Right cardiac atrium (tissue), 5 donors: Measurements from ENCODE around the gene TMEM115. TPM values are rescaled to one million over a fixed set of nuclear protein-coding genes. Genes with fewer than 3 reads are reported as not detected.

Source experiments
- ATAC-seq, 2 donors: fragments of 200-7000 bp; cut with Tn5 transposase; one replicate each; pipeline versions ENCODE4 v1.8.0 to v1.9.1; 2020; ENCODE audit warnings: moderate library complexity in 2 of 2, mild to moderate bottlenecking in 1 of 2
- DNase-seq, 3 donors: peaks; one replicate each; pipeline ENCODE4 v3.0.0-alpha.2; 2020
- H3K27ac ChIP-seq: one replicate; pipeline ENCODE4 v1.5.1; 2013; ENCODE audit warnings: mild to moderate bottlenecking, low read length, control low read depth, moderate library complexity
- H3K27me3 ChIP-seq: one replicate; pipeline ENCODE4 v1.6.1; 2013; ENCODE audit not compliant: control insufficient read depth, insufficient read depth
- H3K4me1 ChIP-seq: one replicate; pipeline ENCODE4 v1.6.1; 2013; ENCODE audit warnings: low read length; ENCODE audit not compliant: control insufficient read depth, insufficient read depth
- H3K4me3 ChIP-seq: one replicate; pipeline ENCODE4 v1.5.1; 2013; ENCODE audit warnings: low read length, control low read depth
- H3K9me3 ChIP-seq: one replicate; pipeline ENCODE4 v1.6.1; 2013; ENCODE audit warnings: low read length; ENCODE audit not compliant: control insufficient read depth
- WGBS: extraction: QIAGEN DNeasy Blood & Tissue Kit; methylation state at CpG from one replicate; pipeline ENCODE4 v1.1.7; 2013; 5-methylcytosine and 5-hydroxymethylcytosine counted together
- intact Hi-C, 4 donors: fragments of 100-400 bp; cut with DNase I; formaldehyde crosslinking; loops; one replicate each; pipeline versions ENCODE4 v1.11.0 to v1.14.0; 2022 to 2023
- polyA plus RNA-seq: library from polyadenylated mRNA; stranded (reverse); fragments of 200-250 nt; gene quantifications from one replicate; pipeline ENCODE4 v1.2.3, GENCODE V29; 2013
- total RNA-seq, 4 donors: library from RNA; stranded (reverse); fragmentation: NEBNext Ultra II Directional; extraction: Animal tissue kit (Norgen Biotek cat#: 25700); gene quantifications; one replicate each; pipeline ENCODE4 v1.2.1, GENCODE V29; 2021
- donor health status: healthy with polysubstance abuse.
- donor health status: DM: no; HTN: yes; CAD: no.
- donor health status: DM: no; HTN: no; CAD: no.
- donor health status: DM: no; HTN: yes; CAD: no; lungs with severe emphysema.
- donor health status: DM: yes; HTN: yes; CAD: no.

Gene TMEM115
- total and polyA plus RNA-seq, 5 donors = 28.7 to 33.3 (median 32.5) TPM

DNA sequence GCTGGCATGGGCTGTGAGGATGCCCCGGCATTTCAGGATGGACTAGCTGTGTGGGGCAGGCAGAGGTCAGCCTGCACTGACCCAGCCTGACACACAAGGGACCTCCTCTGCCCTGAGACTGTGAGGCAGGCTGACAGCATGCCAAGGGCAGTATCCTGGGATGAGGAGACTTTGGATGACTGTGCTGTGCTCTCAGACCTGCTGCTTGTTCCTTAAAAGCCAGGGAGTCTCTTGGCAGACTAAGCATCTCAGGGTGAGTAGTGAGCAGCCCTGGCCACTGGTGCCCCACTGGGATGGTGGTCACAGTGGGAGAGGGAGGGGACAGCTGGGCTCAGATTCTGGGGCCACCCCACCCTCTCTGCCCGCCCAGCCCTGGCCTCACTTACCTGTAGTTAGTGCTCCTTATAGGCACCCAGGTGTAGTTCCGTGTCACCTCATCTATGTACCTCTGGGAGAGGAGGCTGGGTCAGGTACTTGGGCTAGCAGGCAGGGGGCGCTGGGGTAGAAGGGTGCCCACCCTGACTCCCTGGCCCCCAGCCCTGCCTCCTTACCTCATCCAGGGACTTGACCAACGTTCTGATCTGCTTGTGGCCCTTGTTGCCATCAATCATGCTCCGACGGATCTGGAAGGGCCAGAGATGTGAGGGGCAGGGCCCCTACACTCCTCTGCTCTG lies 16.1 kb upstream of the TMEM115 start:
- 73% methylated on average over 7 of the region's 7 CpGs for WGBS
- ATAC-seq = no peak
- no peak for DNase-seq
- Histone ChIP-seq H3K9me3 (no peaks in the 10 kb centered on the region), H3K27me3 (no peaks in the 10 kb centered on the region), H3K4me1 (no peaks in the 10 kb centered on the region), H3K27ac (no peak overlapping the region), H3K4me3 (no peak overlapping the region)
- intact Hi-C loops = no loop called here

DNA sequence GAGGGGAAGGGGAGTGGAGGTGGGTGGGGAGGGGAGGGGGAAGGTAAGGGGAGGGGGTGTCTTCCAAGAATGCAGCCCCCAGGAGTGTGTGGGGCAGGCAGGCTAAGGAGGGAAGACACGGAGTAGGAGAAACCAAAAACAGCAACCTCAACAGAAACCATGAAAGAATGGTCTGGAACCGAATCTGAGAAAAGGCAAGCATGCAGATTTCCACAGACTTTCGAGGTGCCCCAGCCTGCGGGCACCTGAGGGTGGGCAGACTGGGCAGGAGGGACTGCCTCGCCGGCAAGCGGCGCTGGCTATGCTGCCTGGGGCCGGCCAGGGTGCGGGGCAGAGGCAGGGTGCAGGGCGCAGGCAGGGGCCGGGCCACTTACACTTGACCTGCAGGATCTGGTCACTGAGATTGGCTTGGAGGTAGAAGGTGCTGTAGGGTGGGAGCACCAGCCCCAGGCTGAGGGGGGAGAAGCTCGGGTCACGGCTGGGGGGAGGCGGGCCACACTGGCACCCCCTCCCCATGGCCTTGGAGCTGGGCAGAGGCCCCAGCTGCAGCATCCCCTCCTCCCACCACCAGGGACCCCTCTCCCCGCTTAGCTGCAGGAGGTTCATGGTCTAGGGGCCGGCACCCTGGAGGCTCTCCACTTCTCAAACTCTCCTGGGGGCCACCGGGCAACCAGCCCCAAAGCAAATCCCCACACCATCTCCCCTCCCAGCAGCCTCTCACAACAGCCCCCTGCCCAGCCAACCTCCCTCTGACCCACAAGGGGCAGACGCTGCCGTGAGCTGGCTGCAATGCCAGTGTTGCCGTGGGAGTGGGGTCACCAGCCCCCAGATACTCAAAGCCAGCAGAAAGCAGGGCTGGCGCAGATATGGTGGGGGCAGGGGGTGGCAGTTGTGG lies 15.3 kb upstream of the TMEM115 start:
- WGBS = 79% methylated on average over 22 of the region's 22 CpGs
- H3K4me3 ChIP-seq = no peak overlapping the region
- intact Hi-C loops = no loop called here
- DNase-seq (no peak), ATAC-seq (no peak)
- H3K9me3 ChIP-seq = no peaks in the 10 kb centered on the region
- H3K4me1 ChIP-seq = no peaks in the 10 kb centered on the region
- no peaks in the 10 kb centered on the region for H3K27me3 ChIP-seq
- H3K27ac ChIP-seq = no peak overlapping the region

DNA sequence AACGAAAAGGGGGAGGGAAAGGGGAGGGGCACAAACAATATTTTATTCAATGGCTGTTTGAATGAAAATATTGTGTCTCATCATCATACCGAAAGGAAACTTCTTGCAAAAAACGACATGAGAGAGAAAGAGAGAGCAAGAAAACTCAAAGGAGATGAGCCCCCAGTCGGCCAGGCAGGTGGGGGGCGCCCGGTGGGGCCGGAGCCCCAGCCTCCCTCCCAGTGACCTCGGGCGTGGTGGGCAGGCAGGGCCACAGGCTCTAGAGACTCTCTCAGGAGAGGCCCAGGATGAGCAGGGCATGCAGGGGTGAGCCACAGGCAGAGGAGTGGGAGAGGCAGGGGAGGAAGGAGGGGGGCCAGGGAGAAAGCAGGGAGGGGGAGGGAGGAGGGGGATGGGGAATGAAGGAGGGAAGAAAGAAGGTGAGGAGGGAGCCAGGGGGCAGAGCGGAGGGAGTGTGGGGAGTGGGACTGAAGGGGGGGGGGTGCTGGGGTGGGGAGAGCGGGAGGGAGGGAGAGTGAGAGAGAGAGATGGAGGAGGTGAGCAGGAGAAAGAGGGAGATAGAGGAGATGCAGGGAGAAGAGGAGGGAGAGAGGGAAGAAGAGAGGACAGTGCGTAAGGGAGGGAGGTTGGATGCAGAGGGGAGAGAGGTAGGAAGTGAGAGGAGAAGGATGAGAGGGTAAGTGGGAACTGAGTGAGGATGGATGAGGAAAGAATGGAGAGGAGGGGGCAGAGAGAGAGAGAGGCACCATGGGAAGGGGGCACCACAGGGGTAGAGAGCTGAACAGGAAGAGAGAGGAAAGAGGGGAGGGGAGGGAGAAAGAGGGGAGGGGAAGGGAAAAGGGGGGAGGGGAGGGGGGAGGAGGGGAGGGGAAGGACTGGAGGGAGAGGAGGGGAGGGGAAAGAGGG lies 14.1 kb upstream of the TMEM115 start:
- DNase-seq (no peak), ATAC-seq (no peak)
- no peaks in the 10 kb centered on the region for H3K9me3 ChIP-seq
- intact Hi-C loops = no loop called here
- no peak overlapping the region for H3K27ac ChIP-seq
- no peak overlapping the region for H3K4me3 ChIP-seq
- H3K4me1 ChIP-seq = no peaks in the 10 kb centered on the region
- no peaks in the 10 kb centered on the region for H3K27me3 ChIP-seq
- WGBS = 59% methylated on average over 12 of the region's 12 CpGs

DNA sequence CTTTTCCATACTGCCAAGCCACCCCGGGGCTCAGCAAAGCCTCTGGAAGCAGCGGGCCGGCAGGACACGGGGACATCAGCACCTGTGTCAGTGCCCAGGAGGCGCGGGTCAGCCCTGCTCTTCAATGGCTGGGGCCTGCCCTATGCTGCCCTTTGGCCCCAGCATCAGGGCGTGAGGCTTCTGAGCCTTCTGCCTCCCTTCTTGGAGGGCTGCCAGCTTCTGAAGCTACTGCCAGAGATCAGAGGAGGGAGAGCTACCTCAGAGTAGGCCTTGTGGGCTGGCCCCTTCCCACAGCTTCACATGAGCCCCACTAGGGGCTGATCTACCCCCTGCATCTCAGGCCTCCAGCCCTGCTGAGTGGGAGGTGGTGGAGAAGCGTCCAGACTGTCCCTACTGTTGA lies 13.0 kb upstream of the TMEM115 start:
- no peaks in the 10 kb centered on the region for H3K9me3 ChIP-seq
- no peaks in the 10 kb centered on the region for H3K27me3 ChIP-seq
- no peaks in the 10 kb centered on the region for H3K4me1 ChIP-seq
- intact Hi-C loops = no loop called here
- ATAC-seq (no peak), DNase-seq (no peak)
- 65% methylated on average over 8 of the region's 8 CpGs for WGBS
- no peak overlapping the region for H3K4me3 ChIP-seq
- no peak overlapping the region for H3K27ac ChIP-seq

DNA sequence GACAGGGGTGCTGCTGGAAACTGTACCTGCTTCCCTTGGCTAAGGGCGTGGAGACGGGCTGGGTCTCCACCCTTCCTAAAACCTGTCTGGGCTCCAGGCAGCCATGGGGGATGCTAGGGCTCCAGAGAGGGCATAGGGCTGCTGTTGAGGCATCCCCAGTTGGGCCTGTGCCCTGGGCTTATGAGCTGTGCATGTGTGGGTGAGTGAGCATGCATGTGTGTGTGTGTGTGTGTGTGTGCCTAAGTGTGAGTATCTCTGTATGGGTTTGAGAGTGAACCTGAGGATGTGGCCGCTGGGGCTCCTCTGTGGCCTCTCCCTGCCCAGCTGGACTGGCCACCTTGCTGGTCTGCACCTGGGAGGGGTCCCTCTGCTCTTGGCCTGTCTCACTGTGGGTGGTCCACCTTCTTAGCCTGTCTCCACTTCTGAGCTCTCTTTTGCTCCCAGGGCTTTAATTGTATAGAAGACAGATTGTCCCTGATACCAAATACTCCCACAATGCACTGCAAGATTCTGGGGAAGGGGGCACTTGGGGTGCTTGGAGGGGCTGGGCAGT lies 11.9 kb upstream of the TMEM115 start:
- Histone ChIP-seq H3K27ac (no peak overlapping the region), H3K4me1 (no peaks in the 10 kb centered on the region), H3K4me3 (no peak overlapping the region), H3K27me3 (no peaks in the 10 kb centered on the region), H3K9me3 (no peaks in the 10 kb centered on the region)
- DNase-seq (no peak), ATAC-seq (no peak)
- intact Hi-C loops = no loop called here
- WGBS = 84% methylated on average over 3 of the region's 3 CpGs

DNA sequence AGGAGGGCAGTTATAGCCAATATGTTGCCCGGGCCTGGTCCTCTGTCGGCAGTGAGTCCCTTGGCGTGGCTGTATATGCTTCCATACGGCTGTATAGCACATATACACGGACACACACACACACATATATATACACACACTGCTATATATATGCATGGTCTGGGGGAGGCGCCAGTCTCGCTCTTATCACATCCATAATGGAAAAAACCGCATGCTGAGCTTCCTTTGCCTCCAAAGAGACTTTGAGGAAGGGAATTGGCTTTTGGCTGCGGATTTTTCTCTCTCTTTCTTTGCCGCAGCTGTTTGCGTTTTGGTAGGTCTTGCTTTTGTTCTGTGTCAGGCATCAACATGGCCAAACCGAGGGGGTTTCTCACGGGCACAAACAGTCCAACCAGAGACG lies 11.3 kb upstream of the TMEM115 start:
- no peak overlapping the region for H3K4me3 ChIP-seq
- no peaks in the 10 kb centered on the region for H3K27me3 ChIP-seq
- DNase-seq (no peak), ATAC-seq (no peak)
- H3K27ac ChIP-seq = no peak overlapping the region
- WGBS = 48% methylated on average over 14 of the region's 14 CpGs
- no peaks in the 10 kb centered on the region for H3K4me1 ChIP-seq
- no peaks in the 10 kb centered on the region for H3K9me3 ChIP-seq
- intact Hi-C loops = no loop called here

DNA sequence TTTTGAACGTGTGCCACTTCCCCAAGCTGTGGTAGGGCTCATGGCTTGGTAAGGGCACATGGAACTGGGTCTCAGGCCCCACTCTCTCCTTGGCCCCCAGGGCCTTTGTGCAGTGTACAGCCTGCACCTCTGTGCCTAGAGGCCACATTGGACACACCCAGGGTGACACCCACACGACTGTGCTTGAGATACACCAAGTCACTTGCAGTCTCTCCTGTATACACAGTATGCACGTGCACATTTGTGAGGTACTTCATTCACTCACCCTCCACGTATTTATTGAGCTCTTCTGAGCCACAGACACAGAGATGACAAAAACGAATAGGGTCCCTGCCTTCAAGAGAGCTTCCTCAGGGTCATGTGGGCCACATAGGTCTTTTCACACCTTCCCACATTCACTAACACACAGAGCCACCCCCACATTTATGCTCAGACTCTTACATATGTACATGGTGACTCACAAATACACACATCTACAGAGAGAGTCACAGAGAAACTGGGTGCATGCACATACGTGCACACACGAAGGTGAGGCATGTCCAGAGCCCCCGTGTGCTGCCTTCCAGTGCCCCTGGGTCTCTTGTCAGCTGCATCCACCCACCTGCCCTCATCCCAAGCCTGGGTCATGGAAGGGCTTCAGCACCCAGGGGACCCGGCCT lies 9.8 kb upstream of the TMEM115 start:
- Histone ChIP-seq H3K27ac (no peak overlapping the region), H3K4me1 (no peaks in the 10 kb centered on the region), H3K27me3 (no peaks in the 10 kb centered on the region), H3K4me3 (no peak overlapping the region), H3K9me3 (no peaks in the 10 kb centered on the region)
- DNase-seq = no peak
- WGBS = 77% methylated on average over 9 of the region's 9 CpGs
- ATAC-seq = no peak
- intact Hi-C loops = no loop called here

DNA sequence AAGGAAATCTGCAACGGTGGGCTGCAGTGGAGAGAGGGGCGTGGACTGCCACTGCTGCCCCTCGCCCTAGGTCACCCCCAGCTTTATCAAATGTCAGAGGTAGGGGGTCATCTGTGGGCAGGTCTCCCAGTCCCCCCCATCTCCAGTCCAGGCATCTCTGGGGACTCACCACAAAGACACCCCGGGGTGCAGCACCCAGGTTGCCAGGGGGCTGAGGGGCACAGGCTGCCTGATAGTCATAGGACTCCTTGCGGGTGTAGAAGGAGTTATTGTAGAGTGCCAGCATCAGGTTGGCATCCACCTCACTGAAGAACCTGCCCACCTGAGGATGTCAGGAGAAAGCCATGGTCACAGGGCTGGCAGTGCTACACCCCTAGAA lies 6.5 kb upstream of the TMEM115 start:
- intact Hi-C loops = no loop called here
- Histone ChIP-seq H3K27ac (no peak overlapping the region), H3K4me3 (no peak overlapping the region), H3K27me3 (no peaks in the 10 kb centered on the region), H3K4me1 (no peaks in the 10 kb centered on the region), H3K9me3 (no peaks in the 10 kb centered on the region)
- no peak for DNase-seq
- no peak for ATAC-seq
- WGBS = 86% methylated on average over 5 of the region's 5 CpGs

DNA sequence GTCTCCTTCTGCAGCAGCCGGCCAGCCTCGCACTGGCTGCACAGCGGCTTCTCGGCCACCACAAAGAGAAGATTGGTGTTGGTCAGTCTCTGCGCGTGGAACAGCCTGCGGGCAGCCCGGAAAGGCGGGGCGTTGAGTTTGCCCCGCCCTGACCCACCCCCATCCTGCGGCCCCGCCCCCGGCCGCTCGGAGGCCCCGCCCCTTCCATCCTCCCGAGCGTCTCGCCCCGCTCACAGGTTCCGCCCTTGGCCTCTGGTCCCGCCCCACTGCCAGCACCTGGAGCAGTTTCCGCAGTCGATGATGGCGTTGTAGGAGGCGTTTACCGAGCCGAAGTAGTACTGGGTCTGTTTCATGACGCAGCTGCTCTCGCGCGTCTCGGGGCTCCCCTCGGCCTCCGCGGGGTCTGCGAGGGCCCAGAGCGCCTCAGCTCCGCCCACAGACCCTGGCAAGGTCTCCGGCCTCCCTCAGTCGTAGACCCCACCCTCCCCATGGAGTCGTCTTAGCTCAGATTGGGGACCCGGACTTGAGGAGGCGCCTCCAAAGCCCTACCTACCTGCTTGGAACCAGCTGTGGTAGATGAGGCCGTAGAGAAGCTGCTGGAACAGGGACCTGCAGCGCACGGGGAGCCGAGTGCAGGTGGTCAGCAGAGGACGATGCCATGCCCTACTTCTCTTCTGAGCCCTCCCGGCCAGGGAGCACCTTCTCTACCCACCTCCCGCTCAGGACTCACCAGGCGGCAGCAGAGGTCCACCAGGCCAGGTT lies 5.9 kb upstream of the TMEM115 start:
- DNase-seq (peak; percentile 85 to 94 (median 93)), ATAC-seq (peak; percentile 86 to 88)
- Histone ChIP-seq H3K4me3 (peak overlapping the region; percentile 33), H3K27me3 (no peaks in the 10 kb centered on the region), H3K27ac (no peak overlapping the region), H3K4me1 (no peaks in the 10 kb centered on the region), H3K9me3 (no peaks in the 10 kb centered on the region)
- 21% methylated on average over 53 of the region's 53 CpGs for whole genome bisulfite sequencing
- intact Hi-C loops = no loop called here

DNA sequence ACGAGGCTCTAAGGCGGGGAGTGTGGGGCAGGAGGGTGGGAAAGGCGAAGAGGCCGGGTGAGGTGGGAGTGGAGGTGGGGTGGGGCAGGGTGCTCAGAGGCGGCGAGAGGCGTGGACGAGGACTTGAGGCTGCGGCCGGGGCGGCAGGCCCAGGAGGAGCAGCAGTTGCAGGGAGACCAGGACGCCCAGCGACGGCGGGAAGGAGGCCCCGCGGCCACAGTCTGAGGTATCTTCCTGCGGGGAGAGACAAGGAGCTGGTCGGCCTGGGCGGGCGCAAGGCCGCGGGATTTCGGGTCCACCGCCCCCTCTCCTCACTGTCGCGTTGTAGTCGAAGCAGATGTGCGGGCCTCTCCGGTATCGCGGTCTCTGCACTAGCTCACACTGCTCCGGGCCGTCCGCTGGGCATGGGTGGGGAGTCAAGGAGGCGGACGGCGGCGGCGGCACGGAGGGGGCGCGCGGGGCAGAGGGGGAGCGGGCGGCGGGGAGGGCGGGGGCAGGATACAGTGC lies 5.3 kb upstream of the TMEM115 start:
- Histone ChIP-seq H3K4me3 (peak overlapping the region; percentile 33), H3K4me1 (no peaks in the 10 kb centered on the region), H3K27me3 (no peaks in the 10 kb centered on the region), H3K27ac (no peak overlapping the region), H3K9me3 (no peaks in the 10 kb centered on the region)
- DNase-seq (peak in 1 of 3 donors; percentile 72), ATAC-seq (peak; percentile 37 to 45)
- intact Hi-C loops = no loop called here
- WGBS = 23% methylated on average over 45 of the region's 48 CpGs
